Endothelial cell of umbilical vein (primary cell): ENCODE results near the gene MISP.

Experiments used
- CTCF ChIP-seq, 2 donors: IDR thresholded peaks; 1 replicate in 1 of 2; 2 replicates in 1 of 2; pipeline ENCODE4 v1.5.1; 2011; ENCODE audit warnings: low read length in 2 of 2, mild to moderate bottlenecking in 2 of 2, moderate library complexity in 2 of 2, control low read depth in 1 of 2, inconsistent platforms in 1 of 2, low read depth in 1 of 2; ENCODE audit not compliant: insufficient read depth in 1 of 2; ENCODE audit errors: extremely low read depth in 1 of 2
- EZH2 ChIP-seq: IDR thresholded peaks from 2 replicates; pipeline ENCODE4 v1.6.1; 2012; ENCODE audit warnings: borderline replicate concordance, low read depth, mild to moderate bottlenecking, moderate library complexity, low read length, inconsistent platforms; ENCODE audit not compliant: severe bottlenecking
- POLR2A ChIP-seq: IDR thresholded peaks from 2 replicates; pipeline ENCODE4 v1.6.1; 2012; ENCODE audit warnings: low read depth, mild to moderate bottlenecking, control low read depth, low read length
- POLR2AphosphoS5 ChIP-seq: IDR thresholded peaks from 2 replicates; pipeline ENCODE4 v1.6.1; 2012; ENCODE audit warnings: low read depth, mild to moderate bottlenecking, control low read depth, low read length, moderate library complexity; ENCODE audit not compliant: insufficient read depth

DNA sequence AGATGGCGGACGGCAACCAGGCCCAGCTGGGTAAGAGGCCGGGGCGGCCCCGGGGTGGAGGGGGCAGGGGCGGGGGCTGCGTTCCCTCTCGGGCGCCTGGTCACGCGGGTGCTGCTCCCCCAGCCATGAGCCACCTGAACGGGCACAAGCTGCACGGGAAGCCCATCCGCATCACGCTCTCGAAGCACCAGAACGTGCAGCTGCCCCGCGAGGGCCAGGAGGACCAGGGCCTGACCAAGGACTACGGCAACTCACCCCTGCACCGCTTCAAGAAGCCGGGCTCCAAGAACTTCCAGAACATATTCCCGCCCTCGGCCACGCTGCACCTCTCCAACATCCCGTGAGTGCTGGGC lies 57.5 kb downstream of the MISP start:
- TF ChIP-seq POLR2AphosphoS5 (peak; percentile 5), CTCF (IDR thresholded peaks at IDR 0.05; ENCODE audit: extremely low read depth in 1 of 2, insufficient read depth in 1 of 2, low read depth in 1 of 2, low read length in 2 of 2) (no peak), EZH2 (no peak), POLR2A (no peak)
